Parathyroid adenoma (tissue), 2 donors: ENCODE measurements around the gene EXD1.

Experiments
- H2AFZ ChIP-seq: fragments of 300-600 bp; sonication (generic); one replicate; pipeline ENCODE4 v1.7.0; 2017; ENCODE audit warnings: antibody characterized with exemption, mild to moderate bottlenecking
- H3K27ac ChIP-seq: fragments of 300-600 bp; sonication (generic); one replicate; pipeline ENCODE4 v1.7.0; 2017
- H3K27me3 ChIP-seq: fragments of 300-600 bp; sonication (generic); one replicate; pipeline ENCODE4 v1.7.0; 2017; ENCODE audit warnings: low read length; ENCODE audit not compliant: control insufficient read depth, insufficient read depth
- H3K36me3 ChIP-seq: fragments of 300-600 bp; sonication (generic); one replicate; pipeline ENCODE4 v1.7.0; 2017; ENCODE audit warnings: low read length; ENCODE audit not compliant: control insufficient read depth, insufficient read depth
- H3K4me1 ChIP-seq: fragments of 300-600 bp; sonication (generic); one replicate; pipeline ENCODE4 v1.7.0; 2017; ENCODE audit warnings: control low read depth
- H3K4me2 ChIP-seq: fragments of 300-600 bp; sonication (generic); one replicate; pipeline ENCODE4 v1.7.0; 2017; ENCODE audit warnings: low read length
- H3K4me3 ChIP-seq: fragments of 300-600 bp; sonication (generic); one replicate; pipeline ENCODE4 v1.7.0; 2017; ENCODE audit warnings: low read depth, low read length
- H3K79me2 ChIP-seq: fragments of 300-600 bp; sonication (generic); one replicate; pipeline ENCODE4 v1.7.0; 2017; ENCODE audit warnings: control low read depth
- H3K9ac ChIP-seq: fragments of 300-600 bp; sonication (generic); one replicate; pipeline ENCODE4 v1.7.0; 2017; ENCODE audit warnings: mild to moderate bottlenecking
- H3K9me3 ChIP-seq: fragments of 300-600 bp; sonication (generic); one replicate; pipeline ENCODE4 v1.7.0; 2017; ENCODE audit warnings: low read length; ENCODE audit not compliant: control insufficient read depth
- TF ChIP-seq, protein P1 (sequence below): fragments of 300-600 bp; sonication (generic); IDR thresholded peaks from one replicate; pipeline ENCODE4 v1.7.0; 2017; ENCODE audit warnings: antibody characterized with exemption, mild to moderate bottlenecking
- donor health status: primary hyperparathyroidism.

EXD1 gene

GRCh38 chr15:41133454-41133853 is 97.1 kb downstream of the EXD1 start:
- H3K4me3 ChIP-seq: no peak overlapping the region
- H3K79me2 ChIP-seq: no peaks in the 10 kb centered on the region
- H3K9ac ChIP-seq: no peak overlapping the region
- H3K4me1 ChIP-seq: no peaks in the 10 kb centered on the region
- H3K27me3 ChIP-seq: no peaks in the 10 kb centered on the region
- H3K9me3 ChIP-seq: no peaks in the 10 kb centered on the region
- H3K36me3 ChIP-seq: no peaks in the 10 kb centered on the region
- no peak overlapping the region for H3K27ac ChIP-seq
- H2AFZ ChIP-seq: no peak overlapping the region
- H3K4me2 ChIP-seq: no peak overlapping the region
- TF ChIP-seq, protein P1, sequence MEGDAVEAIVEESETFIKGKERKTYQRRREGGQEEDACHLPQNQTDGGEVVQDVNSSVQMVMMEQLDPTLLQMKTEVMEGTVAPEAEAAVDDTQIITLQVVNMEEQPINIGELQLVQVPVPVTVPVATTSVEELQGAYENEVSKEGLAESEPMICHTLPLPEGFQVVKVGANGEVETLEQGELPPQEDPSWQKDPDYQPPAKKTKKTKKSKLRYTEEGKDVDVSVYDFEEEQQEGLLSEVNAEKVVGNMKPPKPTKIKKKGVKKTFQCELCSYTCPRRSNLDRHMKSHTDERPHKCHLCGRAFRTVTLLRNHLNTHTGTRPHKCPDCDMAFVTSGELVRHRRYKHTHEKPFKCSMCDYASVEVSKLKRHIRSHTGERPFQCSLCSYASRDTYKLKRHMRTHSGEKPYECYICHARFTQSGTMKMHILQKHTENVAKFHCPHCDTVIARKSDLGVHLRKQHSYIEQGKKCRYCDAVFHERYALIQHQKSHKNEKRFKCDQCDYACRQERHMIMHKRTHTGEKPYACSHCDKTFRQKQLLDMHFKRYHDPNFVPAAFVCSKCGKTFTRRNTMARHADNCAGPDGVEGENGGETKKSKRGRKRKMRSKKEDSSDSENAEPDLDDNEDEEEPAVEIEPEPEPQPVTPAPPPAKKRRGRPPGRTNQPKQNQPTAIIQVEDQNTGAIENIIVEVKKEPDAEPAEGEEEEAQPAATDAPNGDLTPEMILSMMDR: no peak
